Islet of Langerhans (tissue), 1 donor: Measurements from ENCODE around the gene KCNIP4.
"Not testable (repeated sequence)": the region's sequence is repeated elsewhere in the genome, so short reads cannot be mapped to it uniquely, and the experiment has no call there.

ENCODE experiments used
- FAIRE-seq: peaks from one replicate; lab custom pipeline; 2011; peaks lifted over from hg19 to GRCh38; lab: Jason Lieb, UNC

Gene KCNIP4

GRCh38 chr4:21948347-21949072, at the start of gene KCNIP4:
KCNIP4 (minus strand) TSS chr4:21948772.
- no peak for FAIRE-seq

DNA sequence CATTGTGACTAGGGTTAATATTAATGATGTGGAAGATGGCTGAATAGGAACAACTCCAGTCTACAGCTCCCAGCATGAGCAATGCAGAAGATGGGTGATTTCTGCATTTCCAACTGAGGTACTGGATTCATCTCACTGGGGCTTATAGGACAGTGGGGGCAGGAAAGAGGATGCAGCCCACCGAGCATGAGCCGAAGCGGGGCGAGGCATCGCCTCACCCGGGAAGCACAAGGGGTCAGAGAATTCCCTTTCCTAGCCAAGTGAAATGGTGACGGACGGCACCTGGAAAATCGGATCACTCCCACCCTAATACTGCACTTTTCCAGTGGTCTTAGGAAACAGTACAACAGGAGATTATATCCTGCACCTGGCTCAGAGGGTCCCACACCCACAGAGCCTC, 48.0 kb upstream of the KCNIP4 start:
- not testable (repeated sequence) for FAIRE-seq

DNA sequence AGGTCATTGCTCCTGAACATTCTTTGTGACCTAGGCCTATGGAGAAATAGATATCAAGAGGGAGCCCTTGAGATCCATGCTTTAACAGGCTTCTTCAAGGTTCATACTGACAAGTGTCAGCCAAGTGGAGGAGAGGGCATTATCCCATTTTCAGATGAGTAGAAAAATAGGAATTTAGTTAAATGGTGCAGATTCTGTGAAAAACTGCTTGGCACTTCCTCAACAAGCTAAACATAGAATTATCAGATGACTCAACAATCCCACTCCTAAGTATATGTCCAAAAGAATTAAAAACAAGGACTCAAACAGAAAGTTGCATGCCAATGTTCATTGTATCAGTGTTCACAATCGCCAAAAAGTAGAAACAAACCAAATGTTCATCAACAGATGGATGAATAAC, 43.8 kb upstream of the KCNIP4 start:
- FAIRE-seq, result no peak

DNA sequence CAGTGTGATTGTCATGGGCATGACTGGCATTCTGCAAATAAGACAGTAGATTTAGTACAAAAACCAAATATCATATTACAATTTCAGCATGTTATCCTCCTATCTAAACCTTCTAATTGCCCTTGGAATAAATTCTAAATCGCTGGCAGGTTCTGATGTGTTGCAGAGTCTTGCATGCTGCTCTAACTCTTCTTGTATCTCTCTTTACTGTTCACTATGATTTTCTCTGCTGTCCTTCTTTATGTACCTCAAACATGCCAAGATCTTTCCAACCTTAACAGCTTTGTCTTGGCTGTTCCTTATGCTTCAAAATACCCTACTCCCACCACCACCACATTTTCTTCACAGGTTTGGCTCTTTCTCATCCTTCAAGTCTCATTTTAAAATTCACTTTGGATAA, 43.0 kb upstream of the KCNIP4 start:
- FAIRE-seq, result no peak

- FAIRE-seq, result no peak
Observed at GRCh38 chr4:21991050-21991449, 42.5 kb upstream of the KCNIP4 start.

GRCh38 chr4:21989351-21989750, 40.8 kb upstream of the KCNIP4 start:
- no peak for FAIRE-seq

GRCh38 chr4:21986307-21986706, 37.7 kb upstream of the KCNIP4 start:
- FAIRE-seq, result no peak

- FAIRE-seq, result no peak
Observed at GRCh38 chr4:21982087-21982486, 33.5 kb upstream of the KCNIP4 start.

GRCh38 chr4:21979196-21979595, 30.6 kb upstream of the KCNIP4 start:
- FAIRE-seq, result no peak

GRCh38 chr4:21976166-21976565, 27.6 kb upstream of the KCNIP4 start:
- FAIRE-seq, result no peak

DNA sequence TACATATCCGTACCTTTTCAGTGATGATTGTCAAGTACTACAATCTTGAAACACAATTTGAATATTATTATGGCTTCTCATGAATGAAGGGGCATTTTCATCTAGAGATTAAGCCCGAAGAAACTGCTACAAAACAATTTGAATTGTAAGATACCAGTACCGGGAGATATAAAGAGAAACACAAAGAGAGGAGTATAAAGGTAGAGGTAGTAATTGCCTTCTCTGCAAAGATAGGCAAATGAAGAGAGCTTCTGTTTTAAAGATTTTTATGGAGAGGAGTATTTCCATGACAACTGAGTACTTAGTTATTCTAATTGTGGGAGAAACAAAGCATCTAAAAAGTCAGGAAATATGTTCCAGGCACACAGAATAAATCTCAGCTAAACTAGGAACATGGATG, 25.3 kb upstream of the KCNIP4 start:
- no peak for FAIRE-seq

DNA sequence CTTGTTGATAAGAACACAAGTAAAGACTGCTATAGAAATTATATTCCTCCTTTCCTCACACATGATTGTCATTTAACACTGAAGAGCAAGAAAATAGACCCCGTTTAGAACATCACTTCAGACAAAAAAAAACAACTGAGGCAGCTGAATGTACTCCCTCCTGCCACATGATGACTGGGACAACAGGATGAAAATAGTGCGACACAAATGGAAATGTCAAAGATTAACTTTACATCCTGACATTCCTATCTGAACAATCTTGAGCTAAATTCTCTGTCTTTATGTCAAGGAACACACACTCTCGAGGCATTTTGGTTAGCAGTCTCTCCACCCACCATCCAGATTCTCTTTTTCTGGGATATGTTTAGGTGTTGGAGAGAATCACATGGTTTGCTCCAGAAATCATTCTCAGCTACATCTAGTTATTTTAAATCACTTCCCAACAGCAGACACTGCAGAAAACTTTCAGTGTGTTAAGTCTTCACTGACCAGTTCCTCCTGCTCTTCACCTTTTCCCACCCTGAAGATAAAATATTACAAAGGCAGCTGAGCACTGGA, 16.3 kb upstream of the KCNIP4 start:
- no peak for FAIRE-seq

- FAIRE-seq, result no peak
Observed at GRCh38 chr4:21962691-21963090, 14.1 kb upstream of the KCNIP4 start.

DNA sequence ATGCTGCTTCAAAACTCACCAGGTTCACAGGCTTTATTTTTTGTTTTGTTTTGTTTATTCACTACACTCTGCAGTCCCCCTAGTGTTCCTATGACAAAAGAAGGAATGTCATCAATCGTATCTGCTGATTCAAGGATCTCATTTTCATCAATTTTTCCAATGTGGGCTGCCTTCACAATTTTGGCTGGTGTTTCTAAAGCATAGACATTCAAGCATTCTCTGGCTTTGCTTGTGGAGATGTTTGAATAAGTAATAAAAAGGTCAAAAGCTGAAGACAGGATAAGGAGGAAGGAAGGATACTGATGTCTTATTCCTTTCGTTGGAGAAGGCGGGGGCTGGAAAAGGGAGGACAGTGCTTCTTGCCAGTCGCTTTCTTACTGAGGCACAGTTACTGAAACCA, 12.2 kb upstream of the KCNIP4 start:
- FAIRE-seq, result no peak

GRCh38 chr4:21954916-21955315, 6.3 kb upstream of the KCNIP4 start:
- no peak for FAIRE-seq

- FAIRE-seq, result no peak
Observed at GRCh38 chr4:21953653-21954052, 5.1 kb upstream of the KCNIP4 start.

- no peak for FAIRE-seq
Observed at GRCh38 chr4:21952549-21952948, 4.0 kb upstream of the KCNIP4 start.

- no peak for FAIRE-seq
Observed at GRCh38 chr4:21949073-21949457, 493 bp upstream of the KCNIP4 start.

GRCh38 chr4:21947791-21948346, 703 bp downstream of the KCNIP4 start:
- no peak for FAIRE-seq

- FAIRE-seq, result no peak
Observed at GRCh38 chr4:21946858-21947257, 1.7 kb downstream of the KCNIP4 start.

GRCh38 chr4:21921526-21922180, 26.9 kb downstream of the KCNIP4 start:
- no peak for FAIRE-seq

- no peak for FAIRE-seq
Observed at GRCh38 chr4:21915761-21916160, 32.8 kb downstream of the KCNIP4 start.

DNA sequence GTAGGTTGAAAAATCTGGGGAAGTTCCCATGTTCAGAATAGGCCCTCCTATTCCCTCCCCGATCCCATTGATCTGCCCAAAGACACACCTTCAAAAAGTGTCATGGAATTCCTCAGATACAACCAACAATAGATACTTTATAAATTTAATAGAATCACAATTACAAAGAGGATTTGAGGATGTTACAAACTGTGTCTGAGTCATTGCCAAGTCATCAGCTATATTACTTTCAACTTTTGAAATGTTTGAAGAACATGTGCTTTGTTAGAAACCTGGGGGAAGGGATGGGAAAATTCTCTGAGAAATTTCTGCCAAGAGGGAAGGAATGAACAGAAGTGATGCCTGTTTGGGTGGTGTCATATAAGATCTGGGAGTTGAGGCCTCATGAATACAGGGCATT, 46.7 kb downstream of the KCNIP4 start:
- no peak for FAIRE-seq

DNA sequence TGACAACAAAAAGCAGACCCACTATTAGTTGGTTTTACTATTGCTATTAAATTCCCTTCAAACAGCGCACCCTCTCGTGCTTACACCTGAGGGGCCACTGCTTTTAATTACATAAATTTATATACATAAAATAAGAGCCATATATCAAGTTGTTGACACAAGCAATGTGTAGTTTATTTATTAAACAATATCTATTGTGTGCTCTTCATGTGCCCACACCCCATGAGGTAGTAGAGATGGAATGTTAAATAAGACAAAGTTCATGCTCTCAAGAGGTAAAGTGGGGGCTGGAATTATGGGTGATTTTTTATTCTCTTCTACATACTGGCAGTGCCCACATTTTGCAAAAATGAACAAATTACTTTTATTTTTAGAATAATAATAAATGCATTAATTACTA, 47.3 kb downstream of the KCNIP4 start:
- no peak for FAIRE-seq
